ENCODE measurements around the gene EPHB1.

EPHB1 gene

GRCh38 chr3:134904776-134905646, 110.0 kb downstream of the EPHB1 start:
- no peak for DNase-seq (ENCODE audit: low spot score)
- TF ChIP-seq CTCF (IDR thresholded peaks at IDR 0.05; ENCODE audit: borderline replicate concordance, control extremely low read depth, extremely low read depth, insufficient read depth, missing control alignments) = no peak
- in situ Hi-C loops (cut with MboI; ENCODE audit: low sequenced_read_pairs, unreplicated experiment) = no loop called here

- no peak for DNase-seq (ENCODE audit: low spot score)
- in situ Hi-C loops (cut with MboI; ENCODE audit: low sequenced_read_pairs, unreplicated experiment) = no loop called here
- no peak for TF ChIP-seq CTCF (IDR thresholded peaks at IDR 0.05; ENCODE audit: borderline replicate concordance, control extremely low read depth, extremely low read depth, insufficient read depth, missing control alignments)
Measured at GRCh38 chr3:134905647-134905935, 110.5 kb downstream of the EPHB1 start.

- TF ChIP-seq CTCF (IDR thresholded peaks at IDR 0.05; ENCODE audit: borderline replicate concordance, control extremely low read depth, extremely low read depth, insufficient read depth, missing control alignments) = no peak
- no peak for DNase-seq (ENCODE audit: low spot score)
- in situ Hi-C loops (cut with MboI; ENCODE audit: low sequenced_read_pairs, unreplicated experiment) = no loop called here
Measured at GRCh38 chr3:134908271-134908670, 113.2 kb downstream of the EPHB1 start.

GRCh38 chr3:134910026-134910425, 115.0 kb downstream of the EPHB1 start:
- no peak for TF ChIP-seq CTCF (IDR thresholded peaks at IDR 0.05; ENCODE audit: borderline replicate concordance, control extremely low read depth, extremely low read depth, insufficient read depth, missing control alignments)
- DNase-seq (ENCODE audit: low spot score) = no peak
- in situ Hi-C loops (cut with MboI; ENCODE audit: low sequenced_read_pairs, unreplicated experiment) = no loop called here

- in situ Hi-C loops (cut with MboI; ENCODE audit: low sequenced_read_pairs, unreplicated experiment) = no loop called here
- no peak for TF ChIP-seq CTCF (IDR thresholded peaks at IDR 0.05; ENCODE audit: borderline replicate concordance, control extremely low read depth, extremely low read depth, insufficient read depth, missing control alignments)
- DNase-seq (ENCODE audit: low spot score) = no peak
Measured at GRCh38 chr3:134911586-134912548, 116.8 kb downstream of the EPHB1 start.

- TF ChIP-seq CTCF (IDR thresholded peaks at IDR 0.05; ENCODE audit: borderline replicate concordance, control extremely low read depth, extremely low read depth, insufficient read depth, missing control alignments) = no peak
- in situ Hi-C loops (cut with MboI; ENCODE audit: low sequenced_read_pairs, unreplicated experiment) = no loop called here
- DNase-seq (ENCODE audit: low spot score) = no peak
Measured at GRCh38 chr3:134916276-134916961, 121.4 kb downstream of the EPHB1 start.

All from GM13976 (cell line).